ENCODE results near the gene STK24. TPM values are rescaled to one million over a fixed set of nuclear protein-coding genes. Genes with fewer than 3 reads are reported as not detected.

The STK24 gene
- total RNA-seq, 1 donor from 2014 or later = 56.2 TPM

DNA sequence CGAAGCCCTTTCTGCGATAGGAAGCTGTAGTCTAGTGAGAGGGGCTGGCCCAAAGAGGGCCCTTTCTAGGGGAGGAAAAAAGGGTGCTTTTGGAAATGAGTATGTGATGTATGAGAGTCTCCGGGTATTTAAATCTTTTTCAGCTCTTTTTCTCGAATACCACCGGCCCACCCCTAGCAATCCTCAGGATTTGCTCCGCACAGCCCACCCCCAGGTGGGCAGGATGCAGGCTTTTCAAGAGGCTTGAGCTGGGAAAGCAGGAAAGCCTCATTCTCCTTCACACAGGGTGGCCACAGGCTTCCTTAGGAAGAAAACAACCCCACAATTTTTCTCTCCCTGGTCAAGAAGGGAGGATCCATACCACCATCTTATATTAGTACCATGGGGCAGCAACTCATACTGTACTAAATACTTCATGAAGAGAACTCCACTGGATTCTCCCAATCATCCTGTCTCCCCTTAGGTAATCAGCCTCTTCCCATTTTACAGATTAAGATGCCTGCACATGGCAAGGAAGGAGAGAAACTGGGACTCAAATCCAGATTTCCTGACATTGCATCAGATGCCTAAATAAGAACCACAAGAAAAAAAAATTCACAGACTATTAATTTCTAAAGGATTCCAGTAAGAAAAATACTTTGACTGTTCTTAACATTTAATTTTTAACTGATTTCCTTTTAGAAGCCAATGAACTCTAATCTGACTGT, 84.4 kb downstream of the STK24 start:
- no peak for DNase-seq (ENCODE audit: low read depth, low spot score)

DNA sequence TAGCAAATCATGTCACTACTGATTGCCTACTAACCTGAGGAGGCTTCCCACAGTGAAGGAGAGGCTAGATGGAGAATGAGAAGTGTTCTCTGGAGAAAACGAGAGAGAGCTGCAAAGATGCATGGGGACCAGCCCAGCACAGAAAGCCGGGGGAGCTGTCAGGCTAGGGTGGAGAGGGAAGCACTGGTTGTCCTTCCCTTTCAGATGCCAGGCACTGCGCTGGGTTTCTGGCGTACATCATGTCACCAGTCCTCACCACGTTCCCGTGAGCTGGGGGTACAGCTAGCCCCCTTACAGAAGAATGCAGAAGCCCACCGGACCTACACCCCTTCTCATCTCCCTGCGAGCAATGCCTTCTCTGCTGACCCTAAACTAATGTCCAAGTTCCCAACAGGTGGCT, 86.0 kb downstream of the STK24 start:
- no peak for DNase-seq (ENCODE audit: low read depth, low spot score)

DNA sequence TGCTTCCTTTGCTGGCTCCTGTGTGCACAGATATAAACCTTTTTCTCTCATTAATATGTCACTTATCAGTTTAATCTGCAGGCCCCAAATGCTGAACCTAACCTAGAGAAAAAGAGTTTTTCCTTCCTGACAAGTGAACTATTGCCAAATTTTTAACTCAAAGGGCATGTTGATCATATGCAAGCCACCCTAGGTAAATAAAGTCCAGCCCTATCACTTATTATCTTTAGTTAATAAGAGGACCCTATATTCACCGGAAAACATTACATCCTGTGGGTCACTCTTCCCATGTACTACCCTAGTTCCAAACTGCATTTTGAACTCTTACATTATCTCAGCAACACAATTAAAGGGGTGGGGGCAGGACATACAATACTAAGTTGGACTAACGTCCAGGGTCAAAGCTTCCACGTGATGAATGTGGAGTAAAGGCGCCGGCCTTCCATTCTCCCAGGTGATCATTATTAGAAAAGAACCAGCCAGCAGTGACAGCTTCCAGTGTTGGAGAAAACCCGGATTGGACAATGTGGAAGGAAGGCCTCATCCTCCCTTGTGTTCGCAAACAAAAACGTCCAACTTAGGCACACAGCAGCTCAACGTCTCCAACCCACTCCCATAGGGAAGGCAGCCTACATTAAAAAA, 86.6 kb downstream of the STK24 start:
- no peak for DNase-seq (ENCODE audit: low read depth, low spot score)

DNA sequence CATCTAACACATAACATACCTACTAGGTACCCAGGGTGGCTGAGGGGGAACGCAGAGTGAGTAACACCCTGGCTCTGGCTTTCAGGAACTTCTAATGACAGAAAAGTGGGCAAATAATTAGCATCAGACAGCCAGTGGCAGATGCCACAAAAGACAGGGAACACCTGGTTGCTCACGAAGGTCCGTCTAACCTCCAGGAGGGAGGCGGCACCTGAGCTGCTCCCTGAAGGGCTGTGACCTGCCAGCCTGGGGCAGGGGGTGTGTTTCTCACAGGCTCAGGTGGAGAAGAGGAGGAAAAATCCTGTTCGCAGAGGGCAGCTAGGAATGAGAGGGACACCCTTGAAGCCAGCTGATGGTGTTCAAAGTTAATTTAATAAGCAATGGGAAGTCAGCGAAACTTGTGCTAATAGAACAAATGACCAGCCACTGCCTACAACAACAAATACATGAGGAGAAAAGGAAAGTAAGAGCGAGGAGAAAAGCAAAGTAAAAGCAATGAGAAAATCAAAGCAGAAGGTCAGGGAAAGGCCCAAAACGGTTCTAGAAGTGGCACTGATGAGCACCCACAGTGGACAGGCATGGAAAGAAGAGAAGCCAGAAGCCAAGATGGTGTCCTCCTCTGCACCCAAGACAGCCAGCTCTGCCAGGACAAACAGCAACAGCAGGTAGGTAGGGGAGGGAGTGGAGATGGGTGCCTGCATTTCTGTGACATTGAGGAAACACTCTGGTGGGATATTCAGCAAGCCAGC, 87.3 kb downstream of the STK24 start:
- no peak for DNase-seq (ENCODE audit: low read depth, low spot score)

DNA sequence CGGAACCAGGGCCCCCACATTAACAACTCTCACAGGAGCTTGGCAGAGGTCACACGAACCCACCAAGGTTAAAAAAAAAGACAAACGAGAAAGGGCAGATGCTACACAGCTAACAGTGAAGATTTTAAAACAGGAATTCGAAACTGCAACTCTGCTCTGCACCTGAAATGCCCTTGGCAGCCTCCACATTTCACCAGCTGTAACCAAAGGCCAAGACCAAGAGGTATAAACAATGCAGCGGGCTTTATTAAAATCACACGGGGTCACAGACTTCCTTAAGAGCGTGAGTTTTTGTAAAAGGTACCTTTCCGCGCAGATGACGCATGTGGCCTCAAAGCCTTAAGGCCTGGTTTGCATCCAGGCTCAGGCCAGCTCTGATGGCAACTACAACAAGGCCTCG, 88.2 kb downstream of the STK24 start:
- no peak for DNase-seq (ENCODE audit: low read depth, low spot score)

DNA sequence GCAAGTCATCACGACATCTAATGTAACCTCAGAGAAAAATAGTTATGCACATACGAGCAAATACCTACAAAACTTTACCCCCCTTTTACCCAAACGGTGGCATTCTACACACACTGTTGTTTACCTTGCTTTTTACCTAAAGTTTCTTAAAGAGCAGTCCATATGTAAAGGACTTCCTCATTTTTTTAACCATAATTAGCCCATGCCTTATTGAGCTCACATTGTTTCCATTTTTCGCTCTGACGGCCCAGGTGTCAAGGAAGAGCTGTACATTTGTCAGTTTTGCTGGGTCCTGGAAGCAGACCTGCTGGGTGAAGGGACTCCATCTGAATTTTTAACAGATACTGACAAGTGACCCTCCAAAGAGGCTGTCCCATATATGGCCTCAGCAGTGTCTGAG, 89.4 kb downstream of the STK24 start:
- no peak for DNase-seq (ENCODE audit: low read depth, low spot score)

DNA sequence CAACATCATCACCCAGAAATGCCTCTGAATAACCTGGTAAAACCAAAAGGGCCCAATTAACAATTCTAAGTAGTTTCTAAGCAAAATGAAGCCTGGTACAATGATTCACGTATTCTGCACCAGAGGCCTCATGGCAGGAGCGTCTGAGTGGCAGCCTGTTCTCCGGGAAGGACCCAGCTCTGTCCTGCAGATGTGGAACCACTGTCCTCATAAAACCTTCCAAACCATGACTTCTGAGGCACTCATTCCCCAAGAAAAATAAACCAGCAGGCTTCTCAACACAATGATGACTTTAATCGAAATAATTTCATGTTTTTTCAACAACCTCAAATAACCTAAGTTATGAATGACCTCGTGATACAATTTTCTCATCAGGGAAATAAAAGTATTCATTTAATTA, 89.9 kb downstream of the STK24 start:
- DNase-seq (ENCODE audit: low read depth, low spot score) = no peak

DNA sequence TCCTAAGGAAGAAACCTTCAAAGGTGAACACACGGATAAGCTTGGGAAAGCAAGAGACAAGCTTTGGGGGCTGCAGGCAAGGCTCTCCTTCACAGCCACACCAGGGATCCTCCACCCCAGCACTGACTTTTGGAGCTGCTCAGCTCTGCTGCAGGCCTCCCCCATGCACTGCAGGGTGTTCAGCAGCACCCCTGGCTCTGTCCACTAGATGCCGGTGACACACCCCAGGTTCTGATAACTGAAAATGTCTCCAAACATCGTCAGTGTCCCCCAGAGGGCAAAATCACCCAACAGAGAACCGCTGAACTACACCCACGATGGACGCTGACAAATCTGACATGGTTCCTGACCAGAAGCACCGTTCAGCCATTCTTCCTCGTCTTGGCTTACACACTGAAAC, 90.5 kb downstream of the STK24 start:
- no peak for DNase-seq (ENCODE audit: low read depth, low spot score)

DNA sequence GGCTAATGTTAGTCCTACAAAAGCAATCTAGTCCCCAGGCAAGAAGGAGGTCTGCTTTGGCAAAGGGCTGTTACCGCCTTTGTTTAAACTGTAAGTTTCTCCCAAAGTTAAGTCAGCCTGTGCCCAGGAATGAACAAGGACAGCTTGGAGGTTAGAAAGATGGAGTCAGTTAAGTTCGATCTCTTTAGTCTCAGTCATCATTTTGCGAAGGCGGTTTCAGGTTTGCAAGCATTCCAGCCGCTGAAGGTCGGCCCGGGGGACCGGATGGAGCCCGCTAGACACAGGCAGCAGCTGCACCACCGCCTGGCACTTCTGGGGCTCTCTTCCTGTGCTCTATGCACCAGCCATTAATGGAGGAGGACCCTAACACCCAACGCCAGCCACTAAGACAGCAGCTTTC, 91.3 kb downstream of the STK24 start:
- no peak for DNase-seq (ENCODE audit: low read depth, low spot score)

DNA sequence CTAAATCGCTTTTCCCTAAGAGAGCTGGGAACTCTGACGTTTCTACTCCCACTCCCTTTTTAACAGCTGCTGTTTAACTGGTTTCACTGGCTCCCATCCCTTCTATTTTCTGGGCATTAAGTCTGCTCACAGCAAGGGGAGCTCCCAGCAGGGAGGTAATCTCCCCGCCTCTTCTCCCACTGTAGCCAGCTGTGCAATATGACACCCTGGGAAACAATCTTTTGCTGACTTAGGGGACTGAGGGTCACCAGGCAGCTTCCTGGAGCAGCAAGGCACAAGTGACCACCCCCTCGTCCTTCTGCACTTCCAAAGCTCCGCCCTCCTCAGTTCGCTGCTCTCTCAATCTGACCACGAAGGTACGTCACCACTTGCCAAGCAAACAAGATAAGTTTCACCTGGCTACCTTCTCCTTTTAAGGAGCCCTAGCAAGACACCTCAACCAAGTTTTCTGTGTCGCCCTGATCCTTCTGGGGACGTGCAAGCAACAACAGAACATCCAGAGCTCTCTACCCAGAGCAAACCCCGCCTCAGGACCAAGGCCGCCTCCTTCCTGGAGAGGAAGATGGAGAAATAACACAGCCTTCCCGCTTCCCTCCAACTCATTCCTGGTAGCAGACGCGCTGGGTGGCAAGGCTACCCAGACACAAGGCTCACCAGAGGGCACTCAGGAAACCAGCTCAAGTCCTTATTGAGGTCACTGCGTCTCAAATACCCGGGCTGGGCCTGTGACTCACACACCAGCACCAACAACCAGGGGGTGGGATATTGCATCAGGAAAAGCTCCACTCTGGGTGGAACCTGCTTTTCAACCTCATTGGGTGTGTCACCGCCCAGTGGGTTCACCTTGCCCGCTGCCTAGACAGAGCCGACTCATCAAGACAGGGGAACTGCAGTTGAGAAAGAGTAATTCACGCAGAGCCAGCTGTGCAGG, 92.4 kb downstream of the STK24 start:
- DNase-seq (ENCODE audit: low read depth, low spot score) = peak; percentile 78

DNA sequence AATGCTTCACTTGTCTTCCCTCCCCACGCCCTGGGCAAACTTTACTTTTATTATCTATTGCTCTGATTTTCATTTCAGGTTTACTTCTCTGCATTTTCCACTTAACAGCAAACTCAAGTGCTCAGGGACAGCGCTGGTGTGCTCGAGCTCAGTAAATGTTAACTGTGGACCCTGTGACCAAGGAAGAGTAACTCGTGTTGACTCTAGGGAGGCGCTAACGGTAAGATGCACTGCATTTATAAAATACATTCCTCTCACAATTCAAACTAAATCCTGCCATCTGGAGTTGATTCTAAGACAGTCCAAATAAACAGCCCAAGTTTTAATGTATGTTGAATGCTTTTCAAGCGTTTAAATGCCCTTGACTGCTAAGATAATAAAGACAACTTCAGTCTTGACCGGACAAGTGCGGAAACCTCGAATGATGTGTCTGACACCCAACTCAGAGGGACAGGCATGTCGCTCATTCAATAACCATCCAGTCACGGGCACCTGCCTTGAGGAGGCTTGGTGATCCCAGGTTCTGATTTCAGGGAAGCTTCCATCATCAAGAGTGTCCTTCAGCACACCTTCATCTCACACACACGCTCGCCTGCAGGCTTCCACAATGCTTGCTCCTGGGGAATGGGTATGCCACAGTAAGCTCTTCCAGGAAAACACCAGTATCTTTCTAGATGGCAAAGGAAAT, 93.2 kb downstream of the STK24 start:
- no peak for DNase-seq (ENCODE audit: low read depth, low spot score)

DNA sequence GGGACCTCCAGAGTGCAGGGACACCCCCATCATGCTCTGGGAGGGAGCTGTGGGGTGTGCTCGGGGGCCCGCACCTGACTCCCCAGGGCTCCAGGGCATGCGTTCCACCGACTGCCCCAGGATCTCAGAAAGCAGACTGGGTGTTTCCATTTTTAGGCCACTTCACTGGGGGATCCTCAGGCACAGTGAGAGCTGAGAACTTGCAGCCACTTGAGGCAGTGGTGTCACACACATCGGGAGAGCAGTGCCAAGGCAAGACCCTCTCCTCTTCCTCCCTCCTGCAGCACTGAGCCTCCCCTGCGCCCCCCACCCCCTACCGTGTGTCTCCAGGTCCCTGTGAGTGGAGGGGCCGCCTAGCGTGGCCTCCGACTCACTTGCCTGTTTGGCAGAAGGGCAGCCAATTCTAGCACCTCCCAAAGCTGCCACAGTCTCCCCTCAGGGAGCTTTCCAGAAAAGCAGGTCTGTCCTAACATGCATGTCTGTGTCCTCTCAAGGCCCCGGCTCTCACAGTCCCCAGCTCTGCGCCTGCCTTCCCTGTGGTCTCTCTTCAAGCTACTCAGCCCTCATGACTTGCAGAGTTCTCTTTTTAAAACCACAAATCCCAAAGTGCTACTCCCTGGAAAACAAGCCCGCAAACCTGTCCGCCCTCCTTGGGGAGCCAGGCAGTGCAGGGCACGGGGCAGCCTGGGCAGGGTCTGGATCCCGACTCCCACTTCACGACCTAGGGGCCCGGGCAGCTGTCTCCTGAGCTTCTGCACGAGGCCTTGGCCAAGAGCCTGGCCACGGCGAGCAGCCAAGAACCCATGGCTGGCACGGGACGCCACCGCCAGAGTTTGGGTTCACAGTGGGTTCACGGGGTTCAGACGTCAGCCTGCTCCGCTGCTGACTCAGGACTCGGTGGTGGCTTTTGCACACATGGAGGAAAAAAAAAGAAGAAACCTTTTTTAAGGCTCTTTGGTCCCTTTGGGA, 94.1 kb downstream of the STK24 start:
- DNase-seq (ENCODE audit: low read depth, low spot score) = no peak

DNA sequence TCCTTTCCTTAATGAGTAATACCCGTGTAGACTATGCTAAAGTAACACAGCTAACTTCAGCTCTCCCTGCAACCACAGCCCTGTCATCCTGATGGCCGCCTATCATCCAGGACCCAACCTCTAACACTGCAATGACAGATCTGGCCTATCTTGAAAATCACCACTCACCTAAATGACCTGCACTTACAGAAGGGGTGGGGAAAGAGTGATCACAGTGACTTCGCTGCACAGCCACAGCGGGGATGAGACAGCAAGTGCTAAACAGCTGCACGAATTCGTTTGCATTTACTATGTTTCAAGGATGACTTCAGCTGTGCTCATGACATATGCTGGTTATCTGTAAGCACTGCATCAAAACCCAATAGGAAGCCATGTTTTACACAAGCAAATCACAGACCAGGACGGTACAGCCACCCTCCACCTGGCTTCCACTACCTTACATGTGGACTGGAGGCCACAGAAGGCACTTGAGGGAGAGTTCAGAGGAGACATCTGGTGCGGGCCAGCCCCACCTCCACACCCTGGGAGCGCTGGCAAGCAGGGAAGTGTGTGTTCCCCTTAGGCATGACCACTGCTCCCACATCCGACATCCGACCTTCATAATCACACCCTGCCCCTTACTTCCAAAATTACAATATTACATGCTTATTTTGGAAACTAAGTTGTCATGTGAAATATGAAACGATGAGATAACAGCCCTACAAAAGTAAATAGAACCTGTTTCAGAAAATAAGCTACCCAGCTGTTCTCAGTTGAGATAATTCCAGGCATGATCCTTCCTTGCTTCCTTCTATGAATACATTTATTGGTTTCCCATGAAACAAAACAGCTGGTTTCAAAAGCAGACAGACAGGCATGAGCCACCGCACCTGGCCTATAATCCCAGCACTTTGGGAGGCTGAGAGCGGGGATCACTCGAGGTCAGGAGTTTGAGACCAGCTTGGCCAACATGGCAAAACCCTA, 95.7 kb downstream of the STK24 start:
- no peak for DNase-seq (ENCODE audit: low read depth, low spot score)

DNA sequence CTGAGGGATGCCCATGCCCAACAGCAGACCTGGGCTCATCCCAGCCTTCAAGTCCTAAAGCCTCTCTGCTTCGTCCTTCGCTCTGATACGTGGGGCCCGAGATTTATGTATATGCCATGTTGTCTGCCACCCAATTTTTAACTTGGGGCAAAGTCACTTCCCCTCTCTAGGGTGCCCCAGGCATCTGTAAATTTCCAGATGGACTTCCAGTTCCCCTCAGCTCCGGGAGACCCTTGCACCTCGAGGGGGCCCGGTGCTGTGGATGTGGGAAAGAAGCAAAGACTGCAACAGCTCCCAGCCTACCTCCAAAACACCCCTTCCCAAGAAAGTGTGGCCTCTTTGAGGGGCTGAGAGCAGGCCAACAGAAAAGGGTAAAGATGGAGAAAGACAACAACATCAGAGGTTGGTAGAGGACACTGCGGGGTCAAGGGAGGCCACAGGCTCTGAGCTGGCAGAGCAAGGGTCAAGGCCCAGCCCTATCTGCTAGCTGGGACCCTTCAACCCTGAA, 97.4 kb downstream of the STK24 start:
- DNase-seq (ENCODE audit: low read depth, low spot score) = no peak

DNA sequence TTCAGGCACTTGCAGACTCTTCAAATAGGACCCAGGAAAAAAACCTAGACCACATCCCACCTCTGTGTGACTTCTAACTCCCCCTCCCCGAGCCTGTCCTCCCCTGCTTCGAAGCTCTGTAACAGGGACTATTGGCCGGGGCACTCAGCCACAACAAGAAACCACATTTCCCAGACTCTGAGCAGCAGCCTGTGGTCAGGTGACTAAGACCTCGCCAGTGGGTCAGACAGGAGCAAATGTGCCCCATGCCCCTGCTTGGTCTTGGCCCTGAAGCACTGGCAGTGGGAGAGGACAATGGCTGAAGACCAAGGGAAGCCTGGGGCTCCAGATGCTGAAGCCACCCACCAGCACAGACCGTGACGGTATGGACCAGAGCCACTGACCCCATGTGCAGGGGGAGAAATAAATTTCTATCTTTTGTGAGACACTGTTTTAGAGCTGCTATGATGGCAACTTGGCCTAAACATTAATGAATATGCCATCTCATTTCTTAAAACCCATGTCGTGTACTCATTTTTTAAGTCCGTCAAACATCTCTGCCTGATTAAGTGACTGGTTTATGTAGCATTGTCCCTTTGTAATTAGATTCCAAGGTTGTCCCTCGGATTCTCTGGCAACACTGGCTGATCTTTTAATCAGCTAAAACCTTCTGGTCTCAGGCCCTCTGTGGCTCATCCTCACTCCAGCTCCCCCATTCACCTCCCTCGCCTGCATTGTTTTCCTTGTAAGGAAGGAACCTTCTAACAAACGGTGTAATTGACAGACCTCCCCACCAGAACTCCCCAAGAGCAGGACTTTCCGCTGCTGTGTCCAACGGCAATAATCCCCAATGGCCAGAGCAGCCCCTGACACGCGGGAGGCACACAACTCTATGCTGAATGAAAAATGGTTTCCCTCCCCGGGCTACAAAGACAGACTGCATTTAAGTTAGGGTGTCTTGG, 98.4 kb downstream of the STK24 start:
- DNase-seq (ENCODE audit: low read depth, low spot score) = no peak

DNA sequence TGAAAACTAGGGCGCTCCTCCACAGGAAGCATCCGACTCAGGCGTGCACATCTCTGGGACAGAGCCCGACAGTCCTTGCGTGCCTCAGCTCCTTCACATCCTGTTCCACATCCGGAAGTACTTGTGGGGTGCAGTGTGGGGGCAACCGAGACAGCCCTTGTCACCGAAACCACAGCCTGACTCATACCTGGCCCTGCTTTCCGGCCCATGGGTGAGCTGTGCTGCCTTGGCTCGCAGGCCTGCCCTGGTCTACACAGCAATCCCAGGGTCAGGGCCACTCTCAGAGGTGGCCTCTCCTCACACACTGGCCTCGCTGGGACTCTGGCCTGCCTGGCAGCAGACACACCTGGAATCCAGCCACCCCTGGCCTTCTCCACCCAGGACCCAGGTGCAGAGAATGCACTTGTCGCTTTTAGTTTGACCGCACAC, 100.4 kb downstream of the STK24 start:
- DNase-seq (ENCODE audit: low read depth, low spot score) = peak; percentile 35

DNA sequence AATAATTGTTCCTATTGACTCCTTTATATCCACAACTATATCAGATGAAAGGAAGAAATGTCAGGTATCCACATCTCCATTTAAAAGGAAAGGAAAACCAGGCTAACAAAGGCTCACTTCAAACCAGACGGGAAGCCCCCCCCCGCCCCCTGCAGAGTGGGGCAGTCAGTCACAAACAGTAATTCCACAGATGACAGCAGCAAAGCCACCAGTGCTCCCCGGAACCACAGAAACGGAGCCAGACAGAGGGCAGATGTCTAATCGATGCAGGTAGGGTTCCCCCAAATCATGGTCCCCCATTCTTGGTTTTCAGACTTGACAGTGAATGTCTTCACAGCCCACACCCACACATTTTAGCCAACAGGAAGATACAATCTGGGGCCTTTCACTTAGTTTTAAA, 100.8 kb downstream of the STK24 start:
- no peak for DNase-seq (ENCODE audit: low read depth, low spot score)

Measured in pulmonary artery endothelial cell (primary cell).